HepG2 (cell line): ENCODE measurements around the gene RAB14. TPM values are rescaled to one million over a fixed set of nuclear protein-coding genes. Genes with fewer than 3 reads are reported as not detected.

Experiments
- ADNP ChIP-seq: sonication (generic); formaldehyde crosslinking; IDR thresholded peaks from 2 replicates; pipeline ENCODE4 v1.4.0; 2020; ENCODE audit warnings: missing genetic modification reagents
- KDM3A ChIP-seq: IDR thresholded peaks from 2 replicates; pipeline ENCODE4 v1.6.1; 2018; ENCODE audit warnings: low read depth, missing compliant biosample characterization
- KLF6 ChIP-seq: IDR thresholded peaks from 2 replicates; pipeline ENCODE4 v1.8.0; 2016; ENCODE audit warnings: missing biosample characterization, missing genetic modification reagents
- PCBP1 ChIP-seq: fragments of 200-400 bp; formaldehyde crosslinking; IDR thresholded peaks from 2 replicates; pipeline ENCODE4 v1.6.1; 2017; ENCODE audit warnings: mild to moderate bottlenecking, low read depth, low read length, borderline replicate concordance
- SMAD3 ChIP-seq: sonication (generic); formaldehyde crosslinking; IDR thresholded peaks from 2 replicates; pipeline ENCODE4 v1.4.0; 2020; ENCODE audit warnings: missing genetic modification reagents
- SMAD9 ChIP-seq: sonication (generic); formaldehyde crosslinking; IDR thresholded peaks from 2 replicates; pipeline ENCODE4 v1.5.1; 2020; ENCODE audit warnings: mild to moderate bottlenecking, missing genetic modification reagents
- SYNCRIP ChIP-seq: fragments of 200-400 bp; formaldehyde crosslinking; IDR thresholded peaks from 2 replicates; pipeline ENCODE4 v1.6.1; 2018; ENCODE audit warnings: mild to moderate bottlenecking, low read depth, low read length; ENCODE audit not compliant: insufficient read depth
- THAP9 ChIP-seq: sonication (generic); formaldehyde crosslinking; IDR thresholded peaks from 2 replicates; pipeline ENCODE4; 2020; ENCODE audit warnings: missing genetic modification reagents, mild to moderate bottlenecking, borderline replicate concordance
- ZHX2 ChIP-seq, 2 experiments: sonication (generic) in 1 of 2; formaldehyde crosslinking in 1 of 2; IDR thresholded peaks; 2 replicates each; pipeline versions ENCODE4 v1.6.1 to v1.9.0; 2014 to 2022; ENCODE audit warnings: antibody characterized with exemption in 1 of 2, borderline replicate concordance in 1 of 2, inconsistent platforms in 1 of 2, low read depth in 1 of 2, missing genetic modification reagents in 1 of 2
- ZNF280D ChIP-seq: sonication (generic); formaldehyde crosslinking; IDR thresholded peaks from 2 replicates; pipeline ENCODE4 v1.5.1; 2020; ENCODE audit warnings: mild to moderate bottlenecking, missing genetic modification reagents
- ZNF326 ChIP-seq: sonication (generic); formaldehyde crosslinking; IDR thresholded peaks from 2 replicates; pipeline ENCODE4 v1.4.0; 2020; ENCODE audit warnings: missing genetic modification reagents, borderline replicate concordance
- ZNF574 ChIP-seq: sonication (generic); formaldehyde crosslinking; IDR thresholded peaks from 2 replicates; pipeline ENCODE4 v1.4.0; 2020; ENCODE audit warnings: missing genetic modification reagents
- polyA plus RNA-seq, 8 experiments: library from polyadenylated mRNA; depleted of rRNA in 3 of 8; stranded (reverse) in 7 of 8; unstranded in 1 of 8; fragments of >200 nt; fragmentation: Illumina TruSeq in 4 of 8; extraction: Trizol in 4 of 8; gene quantifications; 2 replicates each; pipeline versions ENCODE4 v1.2.1 to v1.2.3, GENCODE V29; 2011 to 2016; ENCODE audit warnings: low read depth in 4 of 8, missing spikeins in 1 of 8, mixed read lengths in 1 of 8; ENCODE audit not compliant: insufficient read depth in 1 of 8
- total RNA-seq, 5 experiments: library from RNA; depleted of rRNA; stranded (reverse); fragments of >200 nt; fragmentation: Illumina TruSeq; extraction: Trizol; gene quantifications; 2 replicates each; pipeline ENCODE4 v1.2.3, GENCODE V29; 2016; ENCODE audit warnings: low read depth in 1 of 5

Gene RAB14
- total and polyA plus RNA-seq, 2 of the 13 experiments (the other 11 are each of a cell fraction or from before 2014, with no cell fraction given): 17.4 to 19.3 TPM

- TF ChIP-seq THAP9 (CRISPR knock-in tag): peak; percentile 73; the same call in 1 of the 2 replicates
- TF ChIP-seq ADNP: no peak
- TF ChIP-seq ZNF326: no peak
- TF ChIP-seq KLF6 (CRISPR knock-in tag): no peak
- 0 out of 2 replicates have a peak, but pooled peaks have one; percentile 61 for TF ChIP-seq PCBP1
- TF ChIP-seq ZHX2 (IDR thresholded peaks at IDR 0.05; ENCODE audit: low read depth): peak; percentile 85
- TF ChIP-seq ZHX2 (CRISPR knock-in tag; IDR thresholded peaks at IDR 0.05; ENCODE audit: borderline replicate concordance): no peak
- TF ChIP-seq SMAD9: 0 out of 2 replicates have a peak, but pooled peaks have one; percentile 69
- no peak for TF ChIP-seq SYNCRIP
- peak; percentile 61; the same call in 1 of the 2 replicates for TF ChIP-seq KDM3A
- peak; percentile 81 for TF ChIP-seq ZNF574 (CRISPR knock-in tag)
- TF ChIP-seq ZNF280D: peak; percentile 76; the same call in 1 of the 2 replicates
- TF ChIP-seq SMAD3 (CRISPR knock-in tag): peak; percentile 55; the same call in 1 of the 2 replicates
Measured at GRCh38 chr9:121201738-121202533, at the start of gene RAB14 (continued).
